Endothelial cell of umbilical vein (primary cell): Measurements from ENCODE around the gene PAOX. TPM values are rescaled to one million over a fixed set of nuclear protein-coding genes. Genes with fewer than 3 reads are reported as not detected.
"Not testable (repeated sequence)": the region's sequence is repeated elsewhere in the genome, so short reads cannot be mapped to it uniquely, and the experiment has no call there.

Experiments
- BruUV-seq: library from RNA; stranded (reverse); fragments of 400-500 nt; replicated peaks from 2 replicates; lab custom pipeline; 2021; lab: Mats Ljungman, UMichigan
- CTCF ChIA-PET: fragments of 300-600, 350-600 bp; sonication (Branson Sonifier 250); formaldehyde crosslinking; loops from one replicate; lab custom pipeline; 2021; ENCODE audit warnings: antibody characterized with exemption, inconsistent platforms; lab: Charles Lee
- POLR2A ChIA-PET: fragments of 300-600, 350-600 bp; sonication (Branson Sonifier 250); formaldehyde crosslinking; loops from one replicate; lab custom pipeline; 2021; ENCODE audit warnings: antibody characterized with exemption, inconsistent platforms; lab: Charles Lee
- DNase-seq: peaks from one replicate; pipeline ENCODE4 v3.0.0-alpha.2; 2011; ENCODE audit warnings: low read depth, low spot score
- FAIRE-seq: peaks from 2 replicates; lab custom pipeline; 2011; peaks lifted over from hg19 to GRCh38; lab: Jason Lieb, UNC
- H2AFZ ChIP-seq: 2 replicates; pipeline ENCODE4 v1.6.0; 2012; ENCODE audit warnings: low read depth, low read length, control low read depth, inconsistent platforms
- H3K27ac ChIP-seq: 2 replicates; pipeline ENCODE4 v1.5.1; 2011; ENCODE audit warnings: low read depth, mild to moderate bottlenecking, control low read depth, low read length, moderate library complexity; ENCODE audit not compliant: insufficient read depth
- H3K27me3 ChIP-seq, 2 experiments: 2 replicates each; pipeline versions ENCODE4 v1.6.0 to v1.6.1; 2011; ENCODE audit warnings: low read length in 2 of 2, mixed read lengths in 1 of 2; ENCODE audit not compliant: control insufficient read depth in 2 of 2, insufficient read depth in 2 of 2
- H3K36me3 ChIP-seq, 2 experiments: 2 replicates in 1 of 2; 3 replicates in 1 of 2; pipeline ENCODE4 v1.5.1; 2011; ENCODE audit warnings: low read length in 2 of 2, mild to moderate bottlenecking in 1 of 2, moderate library complexity in 1 of 2; ENCODE audit not compliant: control insufficient read depth in 2 of 2, insufficient read depth in 2 of 2; ENCODE audit errors: extremely low read depth in 1 of 2
- H3K4me1 ChIP-seq: 3 replicates; pipeline ENCODE4 v1.5.1; 2011; ENCODE audit warnings: mild to moderate bottlenecking, low read length; ENCODE audit not compliant: control insufficient read depth, insufficient read depth; ENCODE audit errors: extremely low read depth
- H3K4me2 ChIP-seq: 2 replicates; pipeline ENCODE4 v1.6.1; 2011; ENCODE audit warnings: low read length, control low read depth, mixed read lengths; ENCODE audit not compliant: insufficient read depth
- H3K4me3 ChIP-seq, 3 experiments: fragments of 200-600 bp in 1 of 3; sonication (generic), shearing (Covaris generic) in 1 of 3; replicated peaks in 1 of 3; 2 replicates each; pipeline ENCODE4 v1.5.1; 2011 to 2016; ENCODE audit warnings: control low read depth in 3 of 3, low read length in 3 of 3, mild to moderate bottlenecking in 2 of 3, inconsistent platforms in 1 of 3, low read depth in 1 of 3, moderate library complexity in 1 of 3; ENCODE audit not compliant: insufficient read depth in 1 of 3
- H3K79me2 ChIP-seq: 2 replicates; pipeline ENCODE4 v1.6.0; 2012; ENCODE audit warnings: low read length, inconsistent platforms; ENCODE audit not compliant: control insufficient read depth, insufficient read depth
- H3K9ac ChIP-seq: replicated peaks from 2 replicates; pipeline ENCODE3; 2011; ENCODE audit warnings: low read length, control low read depth; ENCODE audit not compliant: insufficient read depth; ENCODE audit errors: extremely low read depth
- H3K9me1 ChIP-seq: replicated peaks from 3 replicates; pipeline ENCODE4 v1.6.0; 2011; ENCODE audit warnings: mild to moderate bottlenecking, low read length; ENCODE audit not compliant: control insufficient read depth, insufficient read depth; ENCODE audit errors: extremely low read depth
- H3K9me3 ChIP-seq: replicated peaks from 2 replicates; pipeline ENCODE4 v1.5.1; 2012; ENCODE audit warnings: low read length, inconsistent platforms; ENCODE audit not compliant: control insufficient read depth, insufficient read depth
- H4K20me1 ChIP-seq: replicated peaks from 2 replicates; pipeline ENCODE3; 2011; ENCODE audit warnings: mild to moderate bottlenecking, low read length; ENCODE audit not compliant: control insufficient read depth, insufficient read depth; ENCODE audit errors: extremely low read depth
- dilution Hi-C: fragments of 300-500 bp; cut with MboI; formaldehyde crosslinking; loops from one replicate; pipeline ENCODE4 v1.15.0; 2019; ENCODE audit warnings: low sequenced_read_pairs; ENCODE audit not compliant: extremely low pct_ligation_motif_present
- intact Hi-C: fragments of 100-400 bp; cut with micrococcal nuclease; formaldehyde crosslinking; loops from one replicate; pipeline ENCODE4 v1.10.0; 2022
- polyA plus RNA-seq, 4 experiments: library from polyadenylated mRNA; depleted of rRNA in 3 of 4; stranded (reverse) in 3 of 4; unstranded in 1 of 4; fragments of >200 nt; gene quantifications; 2 replicates each; pipeline versions ENCODE4 v1.2.1 to v1.2.3, GENCODE V29; 2011 to 2012; ENCODE audit warnings: missing spikeins in 1 of 4
- total RNA-seq: library from RNA; stranded (reverse); gene quantifications from 2 replicates; pipeline ENCODE4 v1.2.3, GENCODE V29; 2021

PAOX gene
- total and polyA plus RNA-seq, 2 donors (not counting 3 experiments of a cell fraction or from before 2014, with no cell fraction given) = 2.6 to 3.8 TPM

DNA sequence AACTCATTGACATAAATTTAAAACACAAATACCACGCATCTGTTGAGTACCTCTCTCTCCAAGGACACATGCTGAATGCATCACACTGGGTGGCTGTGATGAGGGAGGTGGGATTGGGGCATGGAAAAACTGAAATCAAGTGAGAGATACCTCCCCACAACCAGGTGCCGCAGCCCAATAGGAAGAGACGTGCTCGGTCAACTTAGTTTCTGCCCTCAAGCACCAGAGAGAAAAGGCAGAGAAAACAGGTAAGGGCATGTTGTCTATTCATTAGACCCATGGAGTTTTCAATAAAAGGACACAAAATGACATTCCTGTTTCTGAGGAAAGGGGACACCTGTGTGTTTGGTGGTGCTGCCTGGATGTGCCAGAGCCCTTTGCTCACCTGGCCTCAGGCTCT, 50.5 kb downstream of the PAOX start:
- dilution Hi-C loops, BruUV-seq, H3K4me1 ChIP-seq, H3K4me3 ChIP-seq, POLR2A ChIA-PET, H3K4me2 ChIP-seq, H3K27me3 ChIP-seq, H3K9ac ChIP-seq, FAIRE-seq, H3K9me3 ChIP-seq, H3K27ac ChIP-seq, intact Hi-C loops, H3K79me2 ChIP-seq, DNase-seq, H3K36me3 ChIP-seq, H2AFZ ChIP-seq, H4K20me1 ChIP-seq, H3K9me1 ChIP-seq: not testable (repeated sequence)
- CTCF ChIA-PET = interaction anchor here (0.8 kb wide), 1 partner anchor 9 kb away, joined by 4 read pairs; no protein-coding TSS in a partner anchor

DNA sequence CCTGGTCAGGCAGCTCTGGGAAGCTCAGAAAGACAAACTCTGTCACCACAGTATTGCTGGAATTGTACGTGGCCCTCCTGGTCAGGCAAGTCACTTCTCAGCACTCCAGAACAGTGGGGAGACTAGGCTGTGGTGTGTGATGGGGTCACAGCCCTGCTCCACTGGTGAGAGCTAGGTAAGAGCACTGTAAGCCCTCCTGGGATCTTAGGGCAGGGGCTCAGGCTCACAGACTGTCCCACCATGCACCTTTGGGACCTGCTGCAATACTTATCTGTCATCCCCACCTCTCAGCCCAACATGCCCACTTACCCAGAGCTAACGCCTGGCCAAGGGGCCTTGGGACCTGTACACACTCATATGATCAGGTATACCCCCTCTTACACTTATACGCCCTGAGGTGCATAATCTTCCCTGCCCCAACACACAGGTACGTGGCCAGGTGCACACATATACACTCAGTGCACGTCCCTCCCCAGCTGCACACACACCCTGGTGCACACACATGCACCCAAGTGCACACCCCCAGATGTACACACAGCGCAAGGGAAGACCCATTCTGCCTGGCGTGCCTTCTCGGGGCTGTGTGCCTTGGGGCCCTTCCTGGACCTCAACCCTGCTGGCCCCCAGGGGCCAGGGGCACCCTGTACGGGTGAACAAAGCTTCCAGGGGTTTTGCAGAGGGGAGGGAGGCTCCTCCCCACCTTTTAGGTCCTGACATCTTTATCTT, 53.0 kb downstream of the PAOX start:
- POLR2A ChIA-PET, BruUV-seq, H3K9me3 ChIP-seq, FAIRE-seq, H3K9ac ChIP-seq, CTCF ChIA-PET, H3K79me2 ChIP-seq, H3K9me1 ChIP-seq, H3K27me3 ChIP-seq, H4K20me1 ChIP-seq, H3K4me1 ChIP-seq, DNase-seq, H3K4me2 ChIP-seq, intact Hi-C loops, H2AFZ ChIP-seq, H3K36me3 ChIP-seq, dilution Hi-C loops, H3K27ac ChIP-seq, H3K4me3 ChIP-seq: not testable (repeated sequence)

DNA sequence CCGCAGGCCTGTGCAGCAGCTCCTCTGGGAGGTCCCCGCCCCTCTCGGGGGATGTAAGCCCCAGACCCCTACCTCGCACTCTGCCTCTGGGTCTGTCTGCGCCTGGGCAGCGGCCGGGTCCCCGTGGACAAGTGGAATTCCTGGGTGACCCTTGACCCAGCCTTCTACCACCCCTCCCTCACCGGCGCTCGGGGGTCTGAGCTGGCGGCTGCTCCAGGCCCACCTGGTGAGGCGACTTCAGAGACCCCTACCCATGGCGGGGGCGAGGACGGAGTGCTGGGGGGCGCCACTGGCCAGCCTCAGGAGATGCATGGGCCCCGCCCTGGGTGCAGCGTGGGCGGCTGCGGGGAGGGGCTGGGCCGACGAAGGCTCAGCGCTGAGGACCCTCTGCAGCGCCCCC, 53.7 kb downstream of the PAOX start:
- H3K9ac ChIP-seq, dilution Hi-C loops, H3K79me2 ChIP-seq, H3K4me2 ChIP-seq, DNase-seq, POLR2A ChIA-PET, CTCF ChIA-PET, H2AFZ ChIP-seq, intact Hi-C loops, H3K9me1 ChIP-seq, BruUV-seq, H3K27me3 ChIP-seq, H3K9me3 ChIP-seq, H3K4me3 ChIP-seq, FAIRE-seq, H3K27ac ChIP-seq, H3K36me3 ChIP-seq, H4K20me1 ChIP-seq, H3K4me1 ChIP-seq: not testable (repeated sequence)
